ENCODE measurements around the gene SH3TC1.

SH3TC1 gene

GRCh38 chr4:8280158-8280875 lies 81.2 kb downstream of the SH3TC1 start:
- DNase-seq: no peak

GRCh38 chr4:8280876-8281440 lies 81.9 kb downstream of the SH3TC1 start:
- no peak for DNase-seq

DNA sequence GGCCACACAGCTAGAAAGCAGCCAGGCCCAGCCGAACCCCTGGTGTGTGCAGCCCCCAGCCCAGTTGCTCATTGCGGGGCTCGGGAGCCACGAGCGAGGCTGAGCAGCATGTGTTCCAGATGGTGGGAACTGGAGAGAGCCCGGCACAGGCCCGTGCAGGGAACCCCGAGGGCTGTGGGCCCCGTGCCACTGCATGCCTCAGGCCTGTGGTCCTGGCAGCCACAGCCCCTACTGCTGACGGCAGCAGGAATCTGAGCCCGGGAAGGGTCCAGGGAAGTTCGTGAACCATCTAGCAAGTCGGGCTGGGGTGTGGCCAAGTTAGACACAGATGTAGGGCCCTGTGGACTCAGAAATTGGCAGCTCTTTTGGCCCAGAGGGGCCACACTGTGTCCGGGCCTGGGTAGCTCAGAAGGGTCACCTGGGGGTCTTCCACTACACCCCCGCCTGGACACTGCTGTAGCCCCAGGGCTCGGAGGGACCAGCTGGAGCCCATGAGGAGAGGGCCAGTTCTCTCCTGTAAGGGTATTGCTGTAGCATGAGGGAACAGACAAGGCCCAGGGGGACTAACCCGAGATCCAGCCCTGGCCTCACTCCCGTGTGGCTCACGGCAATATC lies 82.5 kb downstream of the SH3TC1 start:
- no peak for DNase-seq

GRCh38 chr4:8282134-8282641 lies 83.1 kb downstream of the SH3TC1 start:
- no peak for DNase-seq

DNA sequence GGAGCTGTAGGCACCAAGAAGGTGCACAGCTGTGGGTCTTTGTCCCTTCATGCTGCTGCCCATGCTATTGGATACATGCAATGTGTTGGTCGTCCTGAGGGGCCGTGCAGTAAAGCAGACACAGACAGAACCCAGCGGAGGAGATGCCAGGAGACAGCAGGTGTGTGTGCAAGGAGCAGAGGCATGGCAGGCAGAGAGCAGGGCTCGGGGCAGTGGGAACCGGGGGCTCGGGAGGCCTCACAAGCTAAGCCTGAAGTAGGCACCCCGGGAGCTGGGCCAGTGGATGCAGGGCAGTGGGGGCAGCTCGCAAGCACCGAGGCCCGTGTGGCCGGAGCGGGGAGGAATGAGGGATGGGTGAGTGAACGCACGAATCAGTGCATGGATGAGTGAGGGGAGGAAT lies 83.7 kb downstream of the SH3TC1 start:
- DNase-seq: no peak

- DNase-seq: no peak
Measured at GRCh38 chr4:8283161-8283560, 84.1 kb downstream of the SH3TC1 start.

DNA sequence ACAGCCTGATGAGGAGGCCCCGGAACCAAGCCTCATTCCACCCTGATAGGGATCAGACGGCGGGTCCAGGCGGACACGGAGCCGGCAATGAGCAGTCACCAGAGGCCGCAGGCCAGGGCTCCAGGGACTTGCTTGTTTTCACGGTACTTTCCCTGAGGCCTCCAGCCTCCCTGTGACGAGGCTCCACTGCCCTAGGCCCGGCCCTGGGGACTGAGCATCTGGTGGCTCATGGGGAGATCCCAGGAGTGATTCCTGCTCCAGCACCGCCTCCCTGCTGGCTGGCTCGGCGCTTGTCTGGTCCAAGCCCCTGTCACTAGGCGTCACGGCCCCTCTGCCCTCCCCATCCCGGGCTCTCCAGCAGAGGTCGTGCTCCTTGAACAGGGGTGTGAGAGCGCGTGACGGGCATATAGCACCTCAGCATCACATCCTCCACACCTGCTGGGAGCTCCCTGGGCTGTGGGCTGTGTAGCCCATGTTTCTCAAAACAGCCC lies 84.6 kb downstream of the SH3TC1 start:
- DNase-seq: no peak

DNA sequence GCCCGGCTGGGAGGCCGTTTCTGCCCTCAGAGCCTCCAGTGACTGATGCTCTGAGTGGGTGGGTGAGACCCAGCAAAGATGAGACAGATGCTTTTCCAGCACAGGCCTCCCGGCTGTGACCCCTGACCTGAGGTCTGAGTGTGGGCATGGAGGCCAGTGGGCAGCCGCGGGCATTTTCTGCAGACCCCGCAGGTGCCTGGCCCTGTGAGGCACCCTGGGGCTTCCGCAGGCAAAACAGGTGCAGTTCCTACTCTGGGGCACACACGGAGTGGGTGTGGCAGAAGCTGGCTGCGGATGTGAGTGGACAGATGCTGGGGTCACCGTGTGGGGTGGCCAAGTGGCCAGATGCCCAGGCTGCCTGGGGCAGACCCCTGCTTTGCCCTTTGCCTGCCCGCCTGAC lies 85.3 kb downstream of the SH3TC1 start:
- no peak for DNase-seq

DNA sequence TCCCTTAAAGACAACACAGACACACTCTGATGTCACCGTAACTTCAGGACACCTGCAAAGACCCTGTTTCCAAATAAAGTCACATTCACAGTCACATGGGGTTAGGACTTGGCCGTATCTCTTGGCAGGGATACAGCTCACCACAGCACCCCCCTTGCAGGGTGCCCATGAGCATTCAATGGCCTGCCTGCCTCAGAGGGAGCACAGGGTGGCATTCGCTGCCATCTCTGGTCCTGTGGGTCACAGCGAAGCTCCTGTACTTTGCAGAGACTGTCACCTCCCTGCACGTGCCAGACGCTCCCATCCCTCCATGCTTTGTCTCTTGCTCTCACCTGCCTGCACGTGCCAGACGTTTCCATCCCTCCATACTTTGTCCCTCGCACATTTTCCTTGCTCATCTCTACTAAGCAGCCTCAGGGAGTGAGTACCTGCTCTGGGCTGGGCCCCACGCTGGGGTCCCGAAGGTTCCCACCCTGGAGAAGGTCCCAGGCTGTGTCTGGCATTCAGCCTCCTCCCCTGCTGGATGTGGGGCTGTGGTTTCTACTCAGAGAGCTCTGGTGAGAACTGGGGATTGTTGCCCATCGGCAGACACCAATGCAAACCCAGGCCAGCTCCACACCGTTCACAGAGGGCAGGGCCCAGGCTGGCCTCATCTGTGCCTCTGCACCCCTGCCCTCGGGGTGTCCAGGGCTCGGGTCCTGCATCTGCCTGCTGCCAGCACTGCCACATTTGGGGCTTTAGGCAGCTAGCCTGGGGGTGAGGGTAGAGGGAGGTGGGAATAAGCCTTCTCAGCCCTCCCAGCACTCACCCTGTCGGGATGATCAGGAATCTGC lies 86.3 kb downstream of the SH3TC1 start:
- no peak for DNase-seq

- DNase-seq: no peak
Measured at GRCh38 chr4:8285976-8286718, 87.1 kb downstream of the SH3TC1 start.

DNA sequence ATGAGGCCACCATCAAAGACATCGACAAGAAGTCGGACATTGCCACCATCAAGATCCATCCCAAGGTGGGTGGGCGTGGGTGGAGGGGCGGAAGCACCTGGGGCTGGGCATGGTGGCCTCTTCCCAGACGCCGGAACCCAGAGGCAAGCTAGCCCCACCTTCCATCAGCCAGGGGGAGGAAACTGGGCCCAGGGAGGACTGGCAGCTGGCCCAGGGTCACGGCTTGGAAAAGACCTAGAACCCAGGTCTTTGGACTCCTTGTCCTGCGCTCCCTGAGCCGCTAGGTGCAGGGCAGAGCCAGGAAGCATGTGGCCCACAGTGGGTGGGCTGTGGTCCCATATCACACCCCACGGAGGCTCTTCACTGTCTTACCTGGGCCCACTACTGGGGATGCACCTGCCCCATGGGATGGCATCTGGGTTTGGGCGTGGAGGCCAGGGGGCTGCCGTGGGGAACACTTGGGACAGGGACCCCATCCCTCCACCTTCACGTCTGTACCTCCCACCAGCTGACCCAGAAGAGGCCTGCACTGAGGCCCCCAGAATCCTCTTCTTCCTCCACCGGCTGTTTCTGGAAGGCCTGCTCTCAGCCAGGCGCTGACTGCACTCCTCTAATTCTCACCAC lies 87.7 kb downstream of the SH3TC1 start:
- DNase-seq: no peak

GRCh38 chr4:8287343-8288280 lies 88.5 kb downstream of the SH3TC1 start:
- DNase-seq: no peak

DNA sequence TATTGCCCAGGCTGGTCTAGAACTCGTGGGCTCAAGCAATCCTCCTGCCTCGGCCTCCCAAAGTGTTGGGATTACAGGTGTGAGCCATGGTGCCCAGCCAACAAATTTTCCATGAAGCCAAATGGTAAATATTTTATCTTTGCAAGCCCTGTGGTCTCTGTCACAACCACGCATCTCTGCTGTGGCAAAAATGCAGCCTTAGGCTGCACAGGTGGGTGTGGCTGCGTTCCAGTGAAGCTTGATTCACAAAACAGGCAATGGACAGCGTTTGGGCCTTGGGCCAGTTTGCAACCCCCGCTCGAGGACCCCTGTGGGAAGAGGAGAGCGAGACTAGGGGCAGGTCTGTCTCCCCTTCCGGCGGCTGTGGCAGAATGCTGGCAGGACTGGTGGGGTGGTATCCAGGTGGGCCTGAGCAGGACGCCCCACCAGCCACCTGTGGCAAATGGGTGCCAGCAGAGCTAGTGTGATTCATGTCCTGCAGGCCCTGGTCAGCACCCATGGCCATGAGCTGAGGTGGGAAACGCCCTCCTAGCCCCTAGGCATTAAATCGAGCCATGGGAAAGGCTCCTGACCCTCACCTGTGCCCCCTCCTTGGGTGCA lies 90.2 kb downstream of the SH3TC1 start:
- no peak for DNase-seq

- DNase-seq: no peak
Measured at GRCh38 chr4:8289956-8290700, 91.0 kb downstream of the SH3TC1 start.

DNA sequence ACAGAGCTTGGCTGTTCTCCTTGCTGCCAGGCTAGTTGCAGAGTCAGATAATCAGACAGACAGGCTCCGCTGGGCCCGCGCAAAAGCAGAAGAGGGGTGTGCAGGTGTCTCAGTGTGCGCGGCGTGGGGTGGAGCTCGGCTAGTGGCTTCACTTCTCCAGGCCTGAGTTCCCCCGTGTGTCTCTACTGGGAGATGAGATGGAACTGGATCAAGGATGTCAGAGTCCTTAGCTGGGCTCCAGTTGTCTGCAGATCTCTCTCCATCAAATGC lies 91.5 kb downstream of the SH3TC1 start:
- no peak for DNase-seq
